OCI-LY3 (cell line): ENCODE data around the gene TARBP1.
A peak's percentile ranks its signal among the peaks of the same experiment; 100 is the strongest.

Experiments
- H2AFZ ChIP-seq: fragments of 200-600, 300-600 bp; shearing (Covaris generic); 2 replicates; pipeline ENCODE4 v1.6.0; 2014; ENCODE audit warnings: antibody characterized with exemption, low read depth, low read length
- H3K27ac ChIP-seq: fragments of 200-600, 300-600 bp; sonication (generic); 2 replicates; pipeline ENCODE4 v1.5.1; 2014; ENCODE audit warnings: mild to moderate bottlenecking, low read length, moderate library complexity, mixed read lengths
- H3K27me3 ChIP-seq: fragments of 200-600, 300-600 bp; sonication (generic); 2 replicates; pipeline ENCODE4 v1.6.1; 2014; ENCODE audit warnings: low read depth, low read length, mixed read lengths
- H3K36me3 ChIP-seq: fragments of 200-600, 300-600 bp; sonication (generic); replicated peaks from 2 replicates; pipeline ENCODE3; 2014; ENCODE audit warnings: low read depth, low read length, mixed read lengths
- H3K4me1 ChIP-seq: fragments of 300-600, 200-600 bp; sonication (generic); 2 replicates; pipeline ENCODE4 v1.6.1; 2014; ENCODE audit warnings: low read length, mixed read lengths
- H3K4me2 ChIP-seq: fragments of 200-600, 300-600 bp; sonication (generic); 2 replicates; pipeline ENCODE4 v1.6.1; 2014; ENCODE audit warnings: low read length, mixed read lengths
- H3K4me3 ChIP-seq: fragments of 300-600, 200-600 bp; sonication (generic); 2 replicates; pipeline ENCODE4 v1.5.1; 2014; ENCODE audit warnings: antibody characterized with exemption, mild to moderate bottlenecking, low read length, moderate library complexity
- H3K79me2 ChIP-seq: fragments of 300-600, 200-600 bp; shearing (Covaris generic); 2 replicates; pipeline ENCODE4 v1.6.1; 2014; ENCODE audit warnings: mild to moderate bottlenecking, low read length, mixed read lengths
- H3K9ac ChIP-seq: fragments of 300-600, 200-600 bp; shearing (Covaris generic); 2 replicates; pipeline ENCODE4 v1.6.0; 2014; ENCODE audit warnings: mild to moderate bottlenecking, low read length, moderate library complexity
- H3K9me3 ChIP-seq: fragments of 200-600, 300-600 bp; shearing (Covaris generic); 2 replicates; pipeline ENCODE4 v1.6.1; 2014; ENCODE audit warnings: low read length, mixed read lengths; ENCODE audit not compliant: insufficient read depth
- H4K20me1 ChIP-seq: fragments of 200-600, 300-600 bp; sonication (generic); 2 replicates; pipeline ENCODE4 v1.6.1; 2016; ENCODE audit warnings: low read length, mixed read lengths; ENCODE audit not compliant: insufficient read depth
- EZH2phosphoT487 ChIP-seq: fragments of 200-600 bp; shearing (Covaris generic); IDR thresholded peaks from 2 replicates; pipeline ENCODE4 v1.6.1; 2018; ENCODE audit warnings: antibody characterized with exemption, mixed run types, low read depth
- TF ChIP-seq, protein P1 (sequence below): fragments of 200-600, 300-600 bp; sonication (generic); IDR thresholded peaks from 2 replicates; pipeline ENCODE4 v1.5.1; 2014; ENCODE audit warnings: antibody characterized with exemption, low read length, low read depth

The TARBP1 gene, protein sequence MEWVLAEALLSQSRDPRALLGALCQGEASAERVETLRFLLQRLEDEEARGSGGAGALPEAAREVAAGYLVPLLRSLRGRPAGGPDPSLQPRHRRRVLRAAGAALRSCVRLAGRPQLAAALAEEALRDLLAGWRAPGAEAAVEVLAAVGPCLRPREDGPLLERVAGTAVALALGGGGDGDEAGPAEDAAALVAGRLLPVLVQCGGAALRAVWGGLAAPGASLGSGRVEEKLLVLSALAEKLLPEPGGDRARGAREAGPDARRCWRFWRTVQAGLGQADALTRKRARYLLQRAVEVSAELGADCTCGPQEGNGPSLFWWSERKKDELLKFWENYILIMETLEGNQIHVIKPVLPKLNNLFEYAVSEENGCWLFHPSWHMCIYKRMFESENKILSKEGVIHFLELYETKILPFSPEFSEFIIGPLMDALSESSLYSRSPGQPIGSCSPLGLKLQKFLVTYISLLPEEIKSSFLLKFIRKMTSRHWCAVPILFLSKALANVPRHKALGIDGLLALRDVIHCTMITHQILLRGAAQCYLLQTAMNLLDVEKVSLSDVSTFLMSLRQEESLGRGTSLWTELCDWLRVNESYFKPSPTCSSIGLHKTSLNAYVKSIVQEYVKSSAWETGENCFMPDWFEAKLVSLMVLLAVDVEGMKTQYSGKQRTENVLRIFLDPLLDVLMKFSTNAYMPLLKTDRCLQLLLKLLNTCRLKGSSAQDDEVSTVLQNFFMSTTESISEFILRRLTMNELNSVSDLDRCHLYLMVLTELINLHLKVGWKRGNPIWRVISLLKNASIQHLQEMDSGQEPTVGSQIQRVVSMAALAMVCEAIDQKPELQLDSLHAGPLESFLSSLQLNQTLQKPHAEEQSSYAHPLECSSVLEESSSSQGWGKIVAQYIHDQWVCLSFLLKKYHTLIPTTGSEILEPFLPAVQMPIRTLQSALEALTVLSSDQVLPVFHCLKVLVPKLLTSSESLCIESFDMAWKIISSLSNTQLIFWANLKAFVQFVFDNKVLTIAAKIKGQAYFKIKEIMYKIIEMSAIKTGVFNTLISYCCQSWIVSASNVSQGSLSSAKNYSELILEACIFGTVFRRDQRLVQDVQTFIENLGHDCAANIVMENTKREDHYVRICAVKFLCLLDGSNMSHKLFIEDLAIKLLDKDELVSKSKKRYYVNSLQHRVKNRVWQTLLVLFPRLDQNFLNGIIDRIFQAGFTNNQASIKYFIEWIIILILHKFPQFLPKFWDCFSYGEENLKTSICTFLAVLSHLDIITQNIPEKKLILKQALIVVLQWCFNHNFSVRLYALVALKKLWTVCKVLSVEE (N-terminal part only)

DNA sequence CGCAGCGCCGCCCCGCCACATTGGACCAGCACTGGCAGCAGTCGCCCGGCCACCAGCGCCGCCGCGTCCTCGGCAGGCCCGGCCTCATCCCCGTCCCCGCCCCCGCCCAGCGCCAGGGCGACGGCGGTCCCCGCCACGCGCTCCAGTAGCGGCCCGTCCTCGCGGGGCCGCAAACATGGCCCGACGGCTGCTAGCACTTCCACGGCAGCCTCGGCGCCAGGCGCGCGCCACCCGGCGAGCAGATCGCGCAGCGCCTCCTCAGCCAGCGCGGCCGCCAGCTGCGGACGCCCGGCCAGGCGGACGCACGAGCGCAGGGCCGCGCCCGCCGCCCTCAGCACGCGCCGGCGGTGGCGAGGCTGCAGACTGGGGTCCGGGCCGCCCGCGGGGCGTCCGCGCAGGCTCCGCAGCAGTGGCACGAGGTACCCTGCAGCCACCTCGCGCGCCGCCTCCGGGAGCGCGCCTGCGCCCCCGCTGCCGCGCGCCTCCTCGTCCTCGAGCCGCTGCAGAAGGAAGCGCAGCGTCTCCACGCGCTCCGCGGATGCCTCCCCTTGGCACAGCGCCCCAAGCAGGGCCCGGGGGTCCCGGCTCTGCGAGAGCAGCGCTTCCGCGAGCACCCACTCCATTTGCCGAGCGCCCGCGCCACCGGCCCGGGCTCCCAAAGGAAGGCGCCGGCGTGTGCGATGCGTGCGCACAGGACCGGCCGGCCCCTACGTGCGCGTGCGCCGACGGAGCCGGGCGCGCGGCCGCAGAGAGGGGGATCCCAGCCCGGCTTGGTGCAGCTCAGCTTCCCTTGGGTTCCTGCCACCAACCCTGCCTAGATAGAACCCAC, at the start of gene TARBP1:
Gene TARBP1 (minus strand): TSS at position 699 of the 829 bp plus-strand sequence. CDS start 76 bp downstream, at position 623.
- peak within 1 kb of the TSS; percentile 94 for H2AFZ ChIP-seq
- H3K4me3 ChIP-seq: peak within 1 kb of the TSS; percentile 84
- peaks cover 34% of the 10 kb centered on the region for H3K4me1 ChIP-seq
- no peaks in the 10 kb centered on the region; the same call in 1 of the 2 replicates for H4K20me1 ChIP-seq
- no peak for TF ChIP-seq EZH2phosphoT487
- 0 out of 2 replicates have a peak, but pooled peaks cover 3% of the 10 kb centered on the region for H3K79me2 ChIP-seq
- peak within 1 kb of the TSS; percentile 73 for H3K9ac ChIP-seq
- H3K27me3 ChIP-seq: peaks cover 28% of the 10 kb centered on the region
- H3K27ac ChIP-seq: peak within 1 kb of the TSS; percentile 51
- peak within 1 kb of the TSS; percentile 79 for H3K4me2 ChIP-seq
- no peaks in the 10 kb centered on the region for H3K9me3 ChIP-seq
- H3K36me3 ChIP-seq: no peaks in the 10 kb centered on the region

DNA sequence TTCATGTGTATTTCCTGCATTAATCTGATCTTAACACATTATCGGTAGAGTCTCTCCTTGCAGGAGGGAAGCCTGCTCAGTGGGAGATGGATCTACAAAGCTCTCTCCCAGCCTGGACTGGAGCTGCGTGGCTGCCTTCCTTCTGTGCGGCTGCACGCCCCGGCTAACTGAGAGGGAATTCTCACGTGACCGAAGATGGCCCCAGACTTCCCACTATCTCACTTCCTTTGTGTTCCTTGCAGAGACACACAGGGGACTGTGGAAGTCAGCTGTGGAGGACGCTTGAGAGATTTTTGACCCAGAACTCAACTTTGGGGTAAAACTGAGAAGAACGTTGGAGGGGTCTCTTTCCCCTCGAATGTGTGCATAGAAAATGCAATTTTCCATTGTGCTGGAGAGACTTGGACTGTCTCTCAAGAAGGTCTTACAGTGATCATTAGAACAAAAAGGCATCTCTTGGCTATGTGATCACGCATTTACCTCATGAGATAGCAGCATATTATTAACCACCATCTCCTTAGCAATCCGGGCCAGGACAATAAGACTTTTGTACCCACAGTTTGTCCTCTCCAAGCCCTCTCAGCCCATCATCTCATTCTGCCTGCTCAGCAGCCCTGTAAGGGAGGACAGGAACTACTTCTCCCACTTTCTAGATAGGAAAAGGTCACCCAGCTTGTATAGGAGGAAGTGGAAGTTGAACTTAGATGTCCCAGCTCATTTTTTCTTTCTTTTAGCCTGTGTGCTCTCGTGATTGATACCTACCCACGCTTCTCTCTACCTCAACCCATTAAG, 49.3 kb upstream of the TARBP1 start:
- H3K4me1 ChIP-seq: peaks cover 30% of the 10 kb centered on the region
- H3K27me3 ChIP-seq: peaks cover 47% of the 10 kb centered on the region
- peak overlapping the region; percentile 65 for H3K4me2 ChIP-seq
- H2AFZ ChIP-seq: peak overlapping the region; percentile 72; the same call in 1 of the 2 replicates
- TF ChIP-seq EZH2phosphoT487: no peak
- no peak overlapping the region for H3K27ac ChIP-seq
- H4K20me1 ChIP-seq: no peaks in the 10 kb centered on the region
- H3K79me2 ChIP-seq: no peaks in the 10 kb centered on the region
- H3K4me3 ChIP-seq: peak overlapping the region; percentile 39
- no peaks in the 10 kb centered on the region for H3K9me3 ChIP-seq
- H3K9ac ChIP-seq: no peak overlapping the region; the same call in 1 of the 2 replicates
- no peaks in the 10 kb centered on the region for H3K36me3 ChIP-seq

DNA sequence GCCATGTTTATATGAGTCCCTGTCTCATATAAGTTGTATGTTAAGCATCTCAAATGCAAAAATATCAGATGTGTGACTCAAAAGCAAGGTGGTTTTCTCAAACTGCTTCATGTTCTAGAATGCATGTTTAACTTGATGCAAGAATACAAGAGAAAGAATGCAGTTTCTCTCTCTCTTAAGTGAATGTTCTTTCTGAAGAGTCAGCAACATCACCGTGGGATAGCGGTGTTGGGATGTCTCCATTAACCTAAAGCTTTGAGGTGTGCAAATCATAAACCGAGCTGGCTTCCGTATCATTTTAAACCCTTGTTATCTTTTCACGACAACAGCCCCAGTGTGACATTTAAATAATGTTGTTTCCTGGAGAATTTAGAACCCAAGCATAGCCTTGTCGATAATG, 48.4 kb upstream of the TARBP1 start:
- Histone ChIP-seq H3K27me3 (peaks cover 47% of the 10 kb centered on the region), H3K9me3 (no peaks in the 10 kb centered on the region), H3K4me3 (no peak overlapping the region), H3K79me2 (no peaks in the 10 kb centered on the region), H4K20me1 (no peaks in the 10 kb centered on the region), H3K27ac (no peak overlapping the region), H3K36me3 (no peaks in the 10 kb centered on the region), H3K9ac (no peak overlapping the region), H3K4me2 (no peak overlapping the region), H3K4me1 (peaks cover 39% of the 10 kb centered on the region), H2AFZ (no peak overlapping the region)
- TF ChIP-seq, protein P1, sequence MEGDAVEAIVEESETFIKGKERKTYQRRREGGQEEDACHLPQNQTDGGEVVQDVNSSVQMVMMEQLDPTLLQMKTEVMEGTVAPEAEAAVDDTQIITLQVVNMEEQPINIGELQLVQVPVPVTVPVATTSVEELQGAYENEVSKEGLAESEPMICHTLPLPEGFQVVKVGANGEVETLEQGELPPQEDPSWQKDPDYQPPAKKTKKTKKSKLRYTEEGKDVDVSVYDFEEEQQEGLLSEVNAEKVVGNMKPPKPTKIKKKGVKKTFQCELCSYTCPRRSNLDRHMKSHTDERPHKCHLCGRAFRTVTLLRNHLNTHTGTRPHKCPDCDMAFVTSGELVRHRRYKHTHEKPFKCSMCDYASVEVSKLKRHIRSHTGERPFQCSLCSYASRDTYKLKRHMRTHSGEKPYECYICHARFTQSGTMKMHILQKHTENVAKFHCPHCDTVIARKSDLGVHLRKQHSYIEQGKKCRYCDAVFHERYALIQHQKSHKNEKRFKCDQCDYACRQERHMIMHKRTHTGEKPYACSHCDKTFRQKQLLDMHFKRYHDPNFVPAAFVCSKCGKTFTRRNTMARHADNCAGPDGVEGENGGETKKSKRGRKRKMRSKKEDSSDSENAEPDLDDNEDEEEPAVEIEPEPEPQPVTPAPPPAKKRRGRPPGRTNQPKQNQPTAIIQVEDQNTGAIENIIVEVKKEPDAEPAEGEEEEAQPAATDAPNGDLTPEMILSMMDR: no peak
- TF ChIP-seq EZH2phosphoT487: no peak

DNA sequence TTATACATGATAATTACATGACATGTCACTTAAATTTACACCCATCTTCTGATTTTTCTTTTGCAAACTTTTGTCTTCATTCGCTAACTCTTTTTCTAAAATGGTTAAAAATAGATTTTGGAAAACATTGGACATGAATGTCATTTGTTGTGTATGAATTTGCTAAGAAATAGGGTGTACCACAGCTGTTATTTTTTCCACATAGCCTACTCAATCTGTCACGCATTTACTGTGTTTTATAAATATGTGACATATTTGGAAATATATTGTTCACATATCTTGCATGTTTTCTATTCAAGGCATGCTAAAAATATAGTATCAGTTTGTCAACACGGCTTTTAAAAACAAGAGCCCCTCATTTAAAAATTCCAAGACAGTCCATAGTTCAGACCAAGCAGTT, 47.9 kb upstream of the TARBP1 start:
- no peaks in the 10 kb centered on the region for H3K36me3 ChIP-seq
- no peaks in the 10 kb centered on the region for H3K79me2 ChIP-seq
- TF ChIP-seq, protein P1: no peak
- no peak for TF ChIP-seq EZH2phosphoT487
- H4K20me1 ChIP-seq: no peaks in the 10 kb centered on the region
- H3K4me1 ChIP-seq: peaks cover 43% of the 10 kb centered on the region
- no peak overlapping the region for H3K9ac ChIP-seq
- no peak overlapping the region for H3K4me2 ChIP-seq
- H3K9me3 ChIP-seq: no peaks in the 10 kb centered on the region
- peaks cover 47% of the 10 kb centered on the region for H3K27me3 ChIP-seq
- H3K4me3 ChIP-seq: no peak overlapping the region
- H2AFZ ChIP-seq: no peak overlapping the region
- no peak overlapping the region for H3K27ac ChIP-seq
